GM12864 (cell line): Measurements from ENCODE around the gene DKK3.

ENCODE experiments used
- DNase-seq: peaks from one replicate; pipeline ENCODE4 v3.0.0-alpha.2; 2011; ENCODE audit warnings: low read depth
- H3K4me3 ChIP-seq: 2 replicates; pipeline ENCODE4 v1.5.1; 2011; ENCODE audit warnings: mild to moderate bottlenecking, low read depth, low read length, control low read depth
- TF ChIP-seq, protein P1 (sequence below): IDR thresholded peaks from 2 replicates; pipeline ENCODE4 v1.5.1; 2011; ENCODE audit warnings: low read depth, mild to moderate bottlenecking, moderate library complexity, low read length, control low read depth, inconsistent platforms; ENCODE audit errors: missing control alignments

The DKK3 gene

GRCh38 chr11:11972730-11973341 lies 35.6 kb downstream of the DKK3 start:
- no peak for DNase-seq
- TF ChIP-seq, protein P1, sequence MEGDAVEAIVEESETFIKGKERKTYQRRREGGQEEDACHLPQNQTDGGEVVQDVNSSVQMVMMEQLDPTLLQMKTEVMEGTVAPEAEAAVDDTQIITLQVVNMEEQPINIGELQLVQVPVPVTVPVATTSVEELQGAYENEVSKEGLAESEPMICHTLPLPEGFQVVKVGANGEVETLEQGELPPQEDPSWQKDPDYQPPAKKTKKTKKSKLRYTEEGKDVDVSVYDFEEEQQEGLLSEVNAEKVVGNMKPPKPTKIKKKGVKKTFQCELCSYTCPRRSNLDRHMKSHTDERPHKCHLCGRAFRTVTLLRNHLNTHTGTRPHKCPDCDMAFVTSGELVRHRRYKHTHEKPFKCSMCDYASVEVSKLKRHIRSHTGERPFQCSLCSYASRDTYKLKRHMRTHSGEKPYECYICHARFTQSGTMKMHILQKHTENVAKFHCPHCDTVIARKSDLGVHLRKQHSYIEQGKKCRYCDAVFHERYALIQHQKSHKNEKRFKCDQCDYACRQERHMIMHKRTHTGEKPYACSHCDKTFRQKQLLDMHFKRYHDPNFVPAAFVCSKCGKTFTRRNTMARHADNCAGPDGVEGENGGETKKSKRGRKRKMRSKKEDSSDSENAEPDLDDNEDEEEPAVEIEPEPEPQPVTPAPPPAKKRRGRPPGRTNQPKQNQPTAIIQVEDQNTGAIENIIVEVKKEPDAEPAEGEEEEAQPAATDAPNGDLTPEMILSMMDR: no peak
- H3K4me3 ChIP-seq: no peak overlapping the region

DNA sequence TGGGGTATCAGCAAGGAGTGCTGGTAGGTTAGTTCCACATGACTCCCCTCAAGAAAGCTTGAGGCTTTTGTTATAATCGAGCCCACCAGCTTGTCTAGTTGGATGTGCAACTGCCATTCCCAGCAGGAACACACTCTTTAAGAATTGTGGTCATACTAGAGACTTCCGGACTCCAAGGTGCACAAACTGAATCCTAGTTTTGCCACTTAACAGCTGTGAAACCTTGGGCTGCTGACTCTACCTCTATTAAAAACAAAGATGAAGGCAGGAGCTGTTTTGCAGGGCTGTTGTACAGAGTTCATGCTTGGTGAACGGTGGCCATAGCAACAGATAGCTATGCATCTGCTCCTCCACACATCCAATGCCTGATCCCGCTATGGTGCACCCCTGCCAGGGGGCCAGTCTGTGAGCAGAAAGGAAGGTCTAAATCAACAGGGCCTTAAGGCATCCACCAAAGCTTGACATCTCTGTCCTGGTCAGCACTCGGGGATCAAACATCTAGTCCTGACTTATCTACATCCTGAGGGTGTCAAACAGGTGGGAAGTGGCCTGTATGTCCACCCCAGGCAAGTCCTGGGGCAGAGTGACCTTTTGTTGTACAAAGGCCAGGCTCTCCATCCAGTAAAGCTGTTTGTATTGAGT lies 36.4 kb downstream of the DKK3 start:
- no peak overlapping the region for H3K4me3 ChIP-seq
- TF ChIP-seq, protein P1: no peak
- DNase-seq: no peak

DNA sequence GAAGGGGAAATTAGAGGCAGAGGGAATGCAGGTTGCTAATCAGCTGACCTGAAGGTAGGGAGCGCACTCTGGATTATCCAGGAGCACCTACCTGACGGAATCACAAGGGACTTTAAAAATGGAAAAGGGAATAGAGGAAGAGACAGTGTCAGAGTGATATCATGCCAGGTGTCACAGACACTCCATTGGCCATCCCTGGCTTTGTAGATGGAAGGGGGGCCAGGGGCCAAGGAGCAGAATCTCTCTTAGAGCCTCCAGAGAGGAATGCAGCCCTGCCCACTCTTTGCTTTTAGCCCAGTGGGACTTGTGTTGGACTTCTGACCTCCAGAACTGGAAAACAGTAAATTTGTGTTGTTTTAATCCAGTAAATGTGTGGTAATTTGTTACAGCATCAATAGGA lies 37.9 kb downstream of the DKK3 start:
- DNase-seq: no peak
- TF ChIP-seq, protein P1: no peak
- no peak overlapping the region for H3K4me3 ChIP-seq

- DNase-seq: no peak
- H3K4me3 ChIP-seq: no peak overlapping the region
- TF ChIP-seq, protein P1: no peak
Observed at GRCh38 chr11:11969380-11970215, 38.8 kb downstream of the DKK3 start.

DNA sequence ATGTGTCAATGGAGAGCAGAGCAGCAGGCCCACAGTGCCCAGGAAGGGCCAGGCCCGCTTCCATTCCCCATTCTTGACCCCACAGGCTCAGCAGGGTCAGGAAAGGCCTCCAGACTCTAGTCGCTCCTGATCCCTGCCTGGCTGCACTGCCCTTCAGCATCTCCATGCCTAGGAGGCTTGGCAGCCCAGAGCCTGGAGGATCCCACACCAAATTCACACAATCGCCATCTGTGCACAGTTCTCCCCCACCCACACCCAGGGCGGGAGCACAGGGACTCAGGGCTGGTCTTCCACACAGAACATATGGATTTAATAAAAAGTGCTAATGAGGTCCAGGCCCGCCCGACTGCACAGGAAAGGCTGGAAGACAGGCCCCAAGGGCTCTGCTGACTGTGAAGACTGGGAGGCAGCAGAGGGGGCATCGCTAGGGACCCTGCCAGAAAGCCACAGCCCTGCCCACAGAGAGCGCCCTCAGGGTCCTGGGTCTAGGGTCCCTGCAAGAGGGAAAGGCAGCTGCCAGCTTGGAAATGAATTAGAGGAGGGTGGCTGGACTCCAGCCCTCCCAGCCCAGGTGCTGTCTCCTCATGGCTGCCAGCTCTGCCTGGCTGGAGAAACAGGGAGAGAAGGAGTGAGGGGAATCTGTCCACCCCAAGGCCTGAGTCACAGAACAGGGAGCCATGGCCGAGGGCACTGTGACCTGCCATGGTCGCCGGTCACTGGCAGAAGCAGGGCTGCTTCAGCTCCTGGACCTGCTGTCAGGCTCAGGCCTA lies 39.7 kb downstream of the DKK3 start:
- H3K4me3 ChIP-seq: no peak overlapping the region
- no peak for DNase-seq
- TF ChIP-seq, protein P1: no peak

DNA sequence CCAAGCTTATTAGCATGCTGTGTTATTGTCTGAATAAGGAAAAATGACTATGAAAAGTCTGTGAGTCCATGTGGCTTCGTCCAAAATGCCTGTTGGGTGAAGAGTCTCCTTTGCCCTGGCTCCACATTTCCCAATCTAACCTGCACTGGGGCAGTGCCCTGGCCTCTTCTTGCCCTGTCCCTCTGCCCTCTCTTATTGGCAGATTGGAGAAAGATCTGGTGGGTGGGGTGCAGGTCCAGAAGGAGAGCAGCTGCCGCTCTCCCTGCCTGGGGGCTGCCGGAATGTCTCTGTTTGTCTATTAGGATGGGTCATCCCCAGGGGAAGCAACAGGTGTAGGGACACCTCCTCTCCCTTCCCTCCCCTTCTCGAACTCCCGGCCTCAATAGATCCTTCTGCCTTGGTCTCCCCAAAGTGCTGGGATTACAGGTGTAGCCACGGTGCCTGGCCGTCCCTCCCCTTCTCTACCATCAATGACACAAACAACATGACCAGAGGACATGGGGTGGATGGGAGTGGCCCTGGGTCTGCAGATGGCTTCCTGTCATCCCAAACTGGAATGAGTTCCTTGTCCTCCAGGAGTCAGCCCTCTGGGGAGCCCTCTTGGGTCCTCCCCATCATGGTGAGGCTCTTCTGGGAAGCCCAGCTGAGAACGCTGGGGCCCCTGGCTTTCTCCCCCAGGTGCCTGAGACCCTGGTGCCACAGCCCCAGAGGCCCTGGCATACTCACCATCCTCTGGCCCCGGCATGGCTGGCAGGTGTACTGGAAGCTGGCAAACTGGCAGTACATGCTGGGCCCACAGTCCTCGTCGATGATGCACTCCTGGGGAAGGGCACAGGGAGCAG lies 40.5 kb downstream of the DKK3 start:
- no peak overlapping the region for H3K4me3 ChIP-seq
- TF ChIP-seq, protein P1: no peak
- DNase-seq: no peak
